ENCODE measurements around the gene ROBO2.

The ROBO2 gene

GRCh38 chr3:77222701-77223100 lies 182.8 kb downstream of the ROBO2 start:
- Histone ChIP-seq H3K36me3 (ENCODE audit: control insufficient read depth in 2 of 2, insufficient read depth in 1 of 2, low read length in 2 of 2) (no peaks in the 10 kb centered on the region), H3K4me1 (ENCODE audit: control insufficient read depth, insufficient read depth, low read length) (no peaks in the 10 kb centered on the region), H3K4me3 (ENCODE audit: low read depth, low read length) (no peak overlapping the region), H3K9me3 (ENCODE audit: control insufficient read depth, insufficient read depth, low read depth, low read length) (no peaks in the 10 kb centered on the region), H3K27ac (ENCODE audit: extremely low read depth, low read depth, low read length) (no peak overlapping the region)
- TF ChIP-seq ZNF362 (tag by site-specific recombination; IDR thresholded peaks at IDR 0.05) (no peak), ZNF692 (tag by site-specific recombination; IDR thresholded peaks at IDR 0.05) (no peak), ZNF366 (tag by site-specific recombination; conservative IDR thresholded peaks at IDR 0.05) (no peak), ZNF747 (tag by site-specific recombination; IDR thresholded peaks at IDR 0.05) (no peak)
- POLR2A ChIA-PET = no interaction called here
- CTCF ChIA-PET = interaction anchor here (0.7 kb wide), 2 partner anchors 9 to 14 kb away, joined by 3 read pairs; no protein-coding TSS in a partner anchor

GRCh38 chr3:77227567-77227966 lies 187.7 kb downstream of the ROBO2 start:
- Histone ChIP-seq H3K4me3 (ENCODE audit: low read depth, low read length) (no peak overlapping the region), H3K36me3 (ENCODE audit: control insufficient read depth in 2 of 2, insufficient read depth in 1 of 2, low read length in 2 of 2) (no peaks in the 10 kb centered on the region), H3K27ac (ENCODE audit: extremely low read depth, low read depth, low read length) (no peak overlapping the region), H3K4me1 (ENCODE audit: control insufficient read depth, insufficient read depth, low read length) (no peaks in the 10 kb centered on the region), H3K9me3 (ENCODE audit: control insufficient read depth, insufficient read depth, low read depth, low read length) (no peaks in the 10 kb centered on the region)
- CTCF ChIA-PET = no interaction called here
- TF ChIP-seq PRDM6 (tag by site-specific recombination; IDR thresholded peaks at IDR 0.05) (peak; percentile 46), ZNF777 (tag by site-specific recombination; IDR thresholded peaks at IDR 0.05; ENCODE audit: borderline replicate concordance) (no peak), ZNF518A (tag by site-specific recombination; conservative IDR thresholded peaks at IDR 0.05; ENCODE audit: low read depth) (no peak)
- POLR2A ChIA-PET = no interaction called here

GRCh38 chr3:77232557-77232956 lies 192.7 kb downstream of the ROBO2 start:
- Histone ChIP-seq H3K36me3 (ENCODE audit: control insufficient read depth in 2 of 2, insufficient read depth in 1 of 2, low read length in 2 of 2) (no peaks in the 10 kb centered on the region), H3K4me3 (ENCODE audit: low read depth, low read length) (no peak overlapping the region), H3K9me3 (ENCODE audit: control insufficient read depth, insufficient read depth, low read depth, low read length) (no peaks in the 10 kb centered on the region), H3K4me1 (ENCODE audit: control insufficient read depth, insufficient read depth, low read length) (no peaks in the 10 kb centered on the region), H3K27ac (ENCODE audit: extremely low read depth, low read depth, low read length) (no peak overlapping the region)
- ChIA-PET POLR2A (no interaction called here), CTCF (interaction anchor here (0.8 kb wide), 1 partner anchor 8 kb away, joined by 4 read pairs; no protein-coding TSS in a partner anchor)
- TF ChIP-seq ZNF558 (tag by site-specific recombination; IDR thresholded peaks at IDR 0.05) = peak; percentile 93
- no peak for TF ChIP-seq ZNF529 (tag by site-specific recombination; IDR thresholded peaks at IDR 0.05; ENCODE audit: insufficient replicate concordance)

Measured in HEK293 (cell line).